ENCODE measurements around the gene HCLS1.

DNA sequence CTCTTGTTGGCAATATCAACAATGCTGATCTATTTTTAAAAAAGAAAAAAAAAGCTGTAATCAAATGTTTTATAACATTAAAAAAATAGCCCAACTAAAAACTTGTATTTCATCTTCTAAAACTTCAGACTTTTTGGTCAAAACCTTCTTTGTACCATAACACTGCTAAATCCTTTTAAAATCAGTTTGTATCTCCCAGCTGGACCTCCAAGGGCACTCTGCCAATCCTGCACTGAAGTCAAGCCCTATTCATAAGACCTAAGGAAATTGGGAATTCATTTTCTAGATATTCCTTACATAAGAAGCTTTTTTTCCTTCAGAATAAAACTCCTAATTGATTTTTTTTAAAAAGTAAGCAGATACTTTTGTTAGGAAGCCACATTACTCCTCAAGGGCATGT, 38.2 kb upstream of the HCLS1 start:
- TF ChIP-seq, protein P1, sequence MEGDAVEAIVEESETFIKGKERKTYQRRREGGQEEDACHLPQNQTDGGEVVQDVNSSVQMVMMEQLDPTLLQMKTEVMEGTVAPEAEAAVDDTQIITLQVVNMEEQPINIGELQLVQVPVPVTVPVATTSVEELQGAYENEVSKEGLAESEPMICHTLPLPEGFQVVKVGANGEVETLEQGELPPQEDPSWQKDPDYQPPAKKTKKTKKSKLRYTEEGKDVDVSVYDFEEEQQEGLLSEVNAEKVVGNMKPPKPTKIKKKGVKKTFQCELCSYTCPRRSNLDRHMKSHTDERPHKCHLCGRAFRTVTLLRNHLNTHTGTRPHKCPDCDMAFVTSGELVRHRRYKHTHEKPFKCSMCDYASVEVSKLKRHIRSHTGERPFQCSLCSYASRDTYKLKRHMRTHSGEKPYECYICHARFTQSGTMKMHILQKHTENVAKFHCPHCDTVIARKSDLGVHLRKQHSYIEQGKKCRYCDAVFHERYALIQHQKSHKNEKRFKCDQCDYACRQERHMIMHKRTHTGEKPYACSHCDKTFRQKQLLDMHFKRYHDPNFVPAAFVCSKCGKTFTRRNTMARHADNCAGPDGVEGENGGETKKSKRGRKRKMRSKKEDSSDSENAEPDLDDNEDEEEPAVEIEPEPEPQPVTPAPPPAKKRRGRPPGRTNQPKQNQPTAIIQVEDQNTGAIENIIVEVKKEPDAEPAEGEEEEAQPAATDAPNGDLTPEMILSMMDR (IDR thresholded peaks at IDR 0.05): no peak
- TF ChIP-seq POLR2A (IDR thresholded peaks at IDR 0.05) (no peak), EP300 (IDR thresholded peaks at IDR 0.05) (no peak)

Measured in tibial nerve (tissue), 4 donors.